GM21529 (cell line): ENCODE results near the gene SEZ6.

Experiments
- ATAC-seq: cut with Tn5 transposase; IDR thresholded peaks from one replicate; pipeline ENCODE4 v1.9.1; 2021; ENCODE audit not compliant: unreplicated experiment

The SEZ6 gene

DNA sequence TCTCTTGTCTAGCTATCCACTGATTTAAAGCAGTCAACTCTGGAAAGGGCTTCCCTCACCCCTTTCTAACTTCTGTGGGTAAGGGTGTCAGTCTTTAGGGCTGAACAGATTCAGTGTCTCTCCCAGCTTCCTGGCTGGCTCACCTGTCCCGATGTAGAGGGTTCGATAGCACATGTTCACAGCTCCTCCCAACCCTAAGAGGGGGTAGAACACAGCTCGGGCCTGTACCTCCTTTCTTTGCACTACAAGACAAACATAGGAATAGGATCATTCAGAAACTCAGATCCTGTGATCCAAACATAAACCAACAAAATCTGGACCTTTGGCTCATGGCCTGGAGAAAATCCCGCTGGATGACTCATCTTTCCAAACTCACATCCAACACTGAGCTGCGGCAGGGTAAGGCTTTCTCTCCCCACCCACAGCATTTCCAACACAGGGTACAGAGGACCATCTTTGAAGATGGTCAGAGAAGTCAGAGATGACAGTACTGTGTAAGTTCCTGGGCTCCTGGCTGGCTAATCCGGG, 97.1 kb downstream of the SEZ6 start:
- no peak for ATAC-seq

GRCh38 chr17:28907709-28908475, 97.9 kb downstream of the SEZ6 start:
- no peak for ATAC-seq

DNA sequence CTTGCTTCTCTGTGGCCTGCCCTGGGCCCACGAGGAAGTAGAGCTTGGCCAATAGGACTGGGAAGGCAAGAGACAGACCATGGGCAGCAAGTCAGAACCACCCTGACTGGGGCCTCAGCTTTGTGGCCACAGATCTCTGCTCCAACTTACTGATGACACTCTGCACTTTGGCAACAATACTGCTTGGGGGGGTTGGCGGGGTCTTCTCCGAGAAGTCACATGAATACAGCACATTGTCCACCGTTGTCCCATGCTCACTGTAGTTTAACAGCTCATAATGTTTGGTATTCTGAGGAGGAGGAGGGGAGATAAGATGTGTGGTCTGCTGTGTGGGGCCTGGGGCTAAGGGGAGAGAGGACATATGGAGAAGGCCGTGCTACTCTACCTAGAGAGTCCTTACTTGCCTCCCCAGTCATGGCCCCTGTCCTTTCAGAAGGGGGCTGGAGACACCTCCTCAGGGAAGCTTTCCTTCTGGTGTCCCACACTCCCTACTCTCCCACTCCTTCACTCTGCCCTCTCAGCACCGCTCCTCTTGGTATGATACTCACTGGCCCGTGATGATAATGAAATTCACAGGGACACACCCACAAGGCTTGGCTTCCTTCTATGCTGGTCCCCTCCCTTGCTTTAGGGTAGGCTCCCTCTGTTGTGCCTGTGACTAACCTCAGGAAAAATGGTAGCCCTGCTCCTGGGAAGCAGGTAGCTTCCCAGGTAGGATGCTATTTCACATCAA, 99.0 kb downstream of the SEZ6 start:
- ATAC-seq, result no peak

DNA sequence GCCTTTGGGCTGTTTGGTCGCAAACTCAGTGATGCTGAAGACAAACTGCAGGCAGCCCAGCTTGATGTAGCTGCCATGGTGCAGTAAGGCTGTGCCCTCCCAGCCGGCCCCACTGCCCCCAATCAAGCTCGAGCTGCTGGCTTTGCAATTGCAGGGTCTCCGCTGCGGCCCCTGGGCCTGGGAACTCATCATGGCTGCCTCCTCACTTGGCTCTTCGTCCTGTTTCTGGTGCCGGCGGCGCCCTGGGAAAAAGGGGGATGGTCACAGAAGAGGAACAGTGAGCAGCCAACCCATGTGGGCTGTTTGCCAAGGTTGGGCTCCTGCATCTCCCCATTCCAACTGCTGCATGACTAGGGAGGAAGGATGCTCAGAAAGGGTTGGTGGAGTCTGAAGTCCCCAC, 99.6 kb downstream of the SEZ6 start:
- ATAC-seq, result no peak
